ENCODE measurements around the gene RIN1. TPM values are rescaled to one million over a fixed set of nuclear protein-coding genes. Genes with fewer than 3 reads are reported as not detected.
"Not testable (repeated sequence)": the region's sequence is repeated elsewhere in the genome, so short reads cannot be mapped to it uniquely, and the experiment has no call there.

The RIN1 gene
- total RNA-seq, 1 donor from 2014 or later, result 0.93 TPM

DNA sequence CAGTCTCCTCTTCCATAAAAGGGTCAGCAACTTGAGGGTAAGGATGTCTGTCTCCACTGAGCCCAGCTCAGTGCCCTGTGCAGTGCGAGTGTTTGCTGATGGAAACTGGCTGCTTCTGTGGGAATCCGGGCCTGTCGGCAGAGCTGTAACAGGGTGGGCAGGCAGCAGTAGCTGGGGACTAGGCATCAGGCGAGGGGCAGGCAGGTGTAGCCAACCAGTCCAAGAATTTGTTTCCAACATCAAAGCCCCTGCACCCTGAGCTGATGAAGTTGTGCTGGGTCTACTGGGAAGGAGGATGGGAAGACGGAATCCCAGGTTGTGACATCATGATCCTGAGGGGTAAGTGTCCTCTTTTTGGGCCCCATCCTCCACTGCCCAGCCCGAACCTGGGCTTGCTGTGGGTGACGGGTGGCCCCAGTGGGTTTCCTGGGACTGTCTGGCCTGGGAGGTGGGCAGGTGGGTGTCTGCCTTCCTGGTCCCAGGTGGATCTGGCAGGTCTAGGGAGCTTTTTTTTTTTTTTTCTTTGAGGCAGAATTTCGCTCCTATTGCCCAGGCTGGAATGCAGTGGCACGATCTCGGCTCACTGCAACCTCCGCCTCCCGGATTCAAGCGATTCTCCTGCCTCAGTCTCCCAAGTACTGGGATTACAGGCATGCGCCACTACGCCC lies 24.3 kb upstream of the RIN1 start:
- ATAC-seq (no peak), DNase-seq (ENCODE audit: low spot score) (no peak)

DNA sequence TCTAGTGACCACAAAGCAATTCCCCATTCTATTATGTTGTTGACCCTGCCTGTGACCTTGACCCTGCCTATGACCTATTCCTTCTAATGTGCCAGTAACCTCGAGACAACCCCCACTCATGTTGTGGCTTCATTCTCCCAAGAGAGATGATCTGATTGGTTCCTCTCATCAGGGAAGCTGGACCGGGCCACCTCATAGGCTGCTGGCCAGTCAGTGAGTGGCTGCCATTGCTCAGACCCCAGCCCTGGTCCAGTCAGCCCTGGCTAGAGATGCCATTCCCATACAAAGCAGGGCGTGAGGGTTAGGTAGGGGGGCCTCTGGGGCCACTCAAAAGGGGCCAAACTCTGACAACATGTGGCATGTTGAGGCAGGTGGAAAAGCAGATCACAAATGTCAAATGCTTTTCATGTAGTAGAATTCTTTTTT lies 23.4 kb upstream of the RIN1 start:
- no peak for ATAC-seq
- no peak for DNase-seq (ENCODE audit: low spot score)

DNA sequence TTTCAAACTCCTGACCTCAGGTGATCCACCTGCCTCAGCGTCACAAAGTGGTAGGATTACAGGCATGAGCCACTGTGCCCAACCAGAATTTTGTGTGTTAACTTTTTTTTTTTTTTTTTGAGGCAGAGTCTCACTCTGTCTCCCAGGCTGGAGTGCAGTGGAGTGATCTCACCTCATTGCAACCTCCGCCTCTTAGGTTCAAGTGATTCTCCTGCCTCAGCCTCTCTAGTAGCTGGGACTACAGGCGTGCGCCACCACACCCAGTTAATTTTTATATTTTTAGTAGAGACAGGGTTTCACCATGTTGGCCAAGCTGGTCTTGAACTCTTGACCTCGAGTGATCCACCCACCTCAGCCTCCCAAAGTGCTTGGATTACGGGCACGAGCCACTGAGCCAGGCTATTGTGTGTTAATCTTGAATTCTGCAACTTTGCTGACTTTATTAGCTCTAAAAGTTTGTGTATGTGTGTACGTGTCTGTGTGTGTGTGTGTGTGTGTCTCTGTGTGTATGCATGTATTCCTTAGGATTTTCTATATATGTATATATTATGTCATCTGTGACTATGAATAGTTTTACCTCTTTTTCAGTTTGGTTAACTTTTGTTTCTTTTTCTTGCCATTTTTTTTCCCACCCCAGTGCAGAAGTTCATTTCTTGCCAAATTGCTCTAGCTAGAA lies 14.5 kb upstream of the RIN1 start:
- DNase-seq (ENCODE audit: low spot score); ATAC-seq: not testable (repeated sequence)

DNA sequence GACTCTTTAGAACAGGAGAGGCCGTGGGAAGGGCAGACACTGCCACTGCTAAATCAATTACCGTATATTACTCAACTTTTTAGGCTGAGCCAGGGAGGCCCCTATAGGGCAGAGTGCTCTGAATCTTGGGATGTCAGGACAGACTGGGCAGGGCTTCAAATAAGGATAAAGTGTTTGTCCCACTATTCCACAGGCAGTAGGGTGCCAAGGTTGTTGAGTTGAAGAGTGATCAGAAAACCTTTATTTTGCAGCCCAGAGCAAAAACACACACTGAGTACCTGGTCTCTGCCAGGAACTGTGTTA lies 12.8 kb upstream of the RIN1 start:
- DNase-seq (ENCODE audit: low spot score) (no peak), ATAC-seq (peak; percentile 31)

DNA sequence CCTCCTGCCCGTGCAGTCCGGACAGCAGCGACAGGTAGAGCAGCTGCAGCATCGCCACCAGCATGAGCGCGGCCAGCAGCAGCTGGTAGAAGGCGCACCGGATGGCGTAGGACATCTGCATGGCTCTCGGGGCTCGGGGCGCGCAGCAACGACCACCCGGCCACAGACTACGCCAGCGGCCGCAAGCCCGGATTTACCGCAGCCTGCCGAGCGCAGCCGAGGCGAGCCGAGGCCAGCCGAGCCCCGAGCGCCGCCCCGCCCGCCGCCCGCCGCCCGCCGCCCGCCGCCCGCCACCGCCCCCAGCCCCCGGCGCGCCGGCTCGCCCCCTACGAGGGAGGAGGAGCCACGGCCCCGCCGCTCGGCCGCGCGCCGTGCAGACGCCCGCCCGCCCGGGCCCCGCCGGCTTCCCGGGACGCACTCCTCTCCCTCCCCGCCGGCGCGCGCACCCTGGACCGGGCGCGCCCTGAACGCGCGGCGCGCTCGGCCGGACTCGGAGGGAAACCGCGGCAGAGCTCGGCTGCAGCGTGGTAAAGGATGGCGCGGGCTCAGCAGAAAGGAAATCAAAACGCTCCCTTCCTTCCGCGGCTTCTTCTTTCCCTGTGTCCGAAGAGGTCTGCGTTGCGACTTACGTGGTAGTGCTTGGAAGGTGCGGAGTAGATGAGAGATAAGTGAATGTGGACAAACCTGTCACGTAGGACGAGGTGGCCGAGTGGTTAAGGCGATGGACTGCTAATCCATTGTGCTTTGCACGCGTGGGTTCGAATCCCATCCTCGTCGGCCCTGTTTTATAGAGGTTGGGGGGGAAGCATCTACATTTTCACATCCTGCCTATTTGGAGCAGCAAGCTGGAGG lies 11.4 kb upstream of the RIN1 start, which contains the start of gene B4GAT1:
Gene B4GAT1 (minus strand): TSS at position 205 of the 852 bp plus-strand sequence. CDS start 84 bp downstream, at position 121.
- ATAC-seq (peak; percentile 68), DNase-seq (ENCODE audit: low spot score) (peak; percentile 81)

DNA sequence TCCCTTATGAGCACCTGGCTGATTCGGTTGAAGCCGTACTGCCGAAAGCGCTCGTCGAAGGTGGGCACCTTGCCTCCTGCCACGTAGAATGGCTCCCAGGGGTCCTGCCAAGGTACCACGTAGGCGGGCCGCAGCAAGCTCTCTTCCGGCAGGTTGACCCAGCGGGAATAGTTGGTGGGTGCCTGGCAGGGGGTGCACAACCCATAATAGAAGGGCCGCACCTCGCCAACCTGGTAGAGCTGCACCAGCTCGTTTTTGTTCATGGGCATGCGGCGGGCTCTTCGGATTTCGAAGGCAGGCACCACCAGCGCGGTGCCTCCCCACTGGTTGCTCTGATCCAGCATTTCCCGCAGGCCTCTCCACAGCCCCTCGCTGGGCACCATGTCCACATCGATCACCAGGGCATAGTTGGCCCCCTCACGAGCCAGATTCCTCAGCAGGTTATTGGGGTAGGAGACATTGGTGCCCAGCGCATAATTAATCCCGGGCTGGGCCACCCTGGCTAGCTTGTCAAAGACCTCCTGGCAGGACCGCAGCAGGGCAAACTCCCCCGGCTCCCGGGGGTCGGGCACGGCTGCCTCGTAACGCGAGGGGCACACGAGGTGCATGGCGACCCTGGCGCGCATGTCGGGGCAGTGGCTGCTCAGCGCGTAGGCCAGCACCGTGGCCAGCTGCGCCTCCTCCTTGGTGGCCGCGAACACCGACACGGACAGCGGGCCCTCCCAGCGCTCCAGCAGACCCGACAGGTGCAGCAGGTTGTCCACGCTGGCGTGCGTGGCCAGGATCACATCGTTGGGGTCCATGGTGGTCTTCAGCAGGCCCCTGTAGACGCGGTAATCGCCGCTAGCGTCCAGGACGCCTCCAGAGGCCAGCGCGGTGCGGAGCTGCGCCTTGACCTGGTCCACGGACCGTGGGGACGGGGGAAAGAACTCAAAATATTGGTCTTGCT lies 10.5 kb upstream of the RIN1 start:
- ATAC-seq (peak; percentile 7), DNase-seq (ENCODE audit: low spot score) (no peak)

DNA sequence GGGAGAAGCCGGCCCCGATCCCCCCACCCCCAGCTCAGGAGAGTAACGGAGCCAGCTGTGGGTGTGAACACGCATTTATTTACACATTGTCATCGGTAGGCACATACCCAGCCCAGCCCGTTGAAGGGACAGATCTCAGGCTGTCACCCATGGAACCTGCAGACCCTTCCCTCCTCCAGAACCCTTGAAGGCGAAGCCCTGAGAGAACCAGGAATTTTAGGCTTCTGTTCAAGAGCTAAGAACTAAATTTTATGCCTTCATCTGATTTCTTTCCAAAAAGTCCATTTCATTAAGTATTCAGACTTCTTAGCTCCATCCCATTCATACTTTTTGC lies 9.0 kb upstream of the RIN1 start:
- ATAC-seq, result no peak

DNA sequence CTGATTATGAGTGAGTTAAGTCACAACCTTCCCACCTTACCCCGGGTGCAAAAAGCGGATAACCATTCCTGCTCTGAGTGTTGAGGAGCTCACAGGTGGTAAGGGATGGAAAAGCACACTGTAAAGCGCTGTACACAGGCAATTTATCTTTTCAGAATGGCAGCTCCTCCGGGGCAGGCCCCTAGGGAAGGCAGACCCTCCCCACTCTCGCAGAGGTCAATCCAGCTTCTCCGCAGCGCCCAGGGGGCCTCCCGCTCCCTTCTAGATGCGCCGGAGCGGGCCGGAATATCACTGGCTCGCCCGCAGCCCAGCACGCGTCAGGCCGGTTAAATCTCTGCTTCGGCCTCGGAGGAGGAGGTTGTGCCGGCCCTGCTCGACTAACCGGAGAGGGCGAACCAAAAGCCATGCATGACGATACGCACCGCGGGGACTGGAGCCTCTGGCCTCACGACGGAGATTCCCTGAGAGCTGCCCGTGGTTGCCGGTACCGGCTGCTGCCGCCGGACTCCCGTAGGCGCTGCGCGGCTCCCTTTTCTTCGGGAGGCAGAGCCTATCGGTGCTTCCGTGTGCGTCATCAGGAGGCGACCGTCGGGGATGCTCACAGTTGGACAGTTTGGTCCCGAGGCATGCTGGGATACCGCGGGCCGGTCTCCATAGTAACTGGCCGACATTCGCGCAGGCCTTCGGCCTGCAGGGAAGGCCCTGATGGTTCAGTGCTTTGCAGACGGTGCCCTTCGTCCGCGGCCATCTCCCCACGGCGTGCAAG lies 8.5 kb upstream of the RIN1 start, which contains the start of gene BRMS1:
Gene BRMS1 (minus strand): TSS at position 555 of the 766 bp plus-strand sequence. CDS start 2,870 bp downstream, outside the sequence.
- peak; percentile 81 for ATAC-seq
- peak; percentile 99 for DNase-seq (ENCODE audit: low spot score)

More for the DNA sequence above, 9.0 kb upstream of the RIN1 start:
- DNase-seq (ENCODE audit: low spot score), result no peak

DNA sequence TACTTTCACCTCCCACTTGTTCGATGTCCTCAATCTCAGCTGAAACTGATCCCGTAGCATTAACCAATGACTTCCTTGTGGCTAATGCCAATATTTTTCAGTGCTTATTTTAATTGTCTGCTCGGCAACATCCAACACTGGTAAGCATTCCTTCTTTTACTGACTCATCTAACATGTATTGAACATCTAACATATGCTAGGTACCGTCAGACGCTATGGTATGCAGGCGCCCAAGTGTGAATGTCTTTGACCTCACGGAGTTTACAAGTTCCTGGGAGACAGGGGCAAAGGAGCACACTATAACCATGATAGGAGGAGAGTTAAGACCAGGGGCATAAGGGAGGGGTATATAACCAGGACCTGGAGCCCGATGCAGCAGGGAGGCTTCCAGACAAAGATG lies 6.9 kb upstream of the RIN1 start:
- DNase-seq (ENCODE audit: low spot score) (no peak), ATAC-seq (no peak)

DNA sequence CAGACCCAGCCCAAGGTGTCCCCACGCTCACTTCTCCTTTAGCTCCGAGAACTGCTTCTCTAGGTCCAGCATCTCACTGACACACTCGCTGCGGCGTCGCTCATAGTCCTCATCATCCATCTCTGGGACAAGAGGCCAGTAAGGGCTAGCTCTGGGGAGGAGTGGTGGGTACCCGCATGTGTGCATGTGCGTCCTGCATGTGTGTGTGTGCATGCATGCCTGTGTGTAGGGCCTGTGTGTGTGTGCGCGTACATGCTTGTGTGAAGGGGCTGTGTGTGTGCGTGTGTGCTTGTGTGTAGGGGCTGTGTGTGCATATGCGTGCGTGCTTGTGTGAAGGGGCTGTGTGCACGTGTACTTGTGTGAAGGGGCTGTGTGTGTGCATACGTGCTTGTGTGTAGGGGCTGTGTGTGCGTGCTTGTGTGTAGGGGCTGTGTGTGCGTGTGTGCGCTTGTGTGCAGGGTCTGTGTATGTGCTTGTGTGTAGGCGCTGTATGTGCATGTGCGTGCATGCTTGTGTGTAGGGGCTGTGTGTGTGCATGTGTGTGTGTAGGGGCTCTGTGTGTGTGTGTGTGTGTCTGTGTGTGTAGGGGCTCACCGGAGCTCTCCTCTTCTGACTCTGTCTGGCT lies 5.4 kb upstream of the RIN1 start:
- ATAC-seq, result no peak
- DNase-seq (ENCODE audit: low spot score), result no peak

DNA sequence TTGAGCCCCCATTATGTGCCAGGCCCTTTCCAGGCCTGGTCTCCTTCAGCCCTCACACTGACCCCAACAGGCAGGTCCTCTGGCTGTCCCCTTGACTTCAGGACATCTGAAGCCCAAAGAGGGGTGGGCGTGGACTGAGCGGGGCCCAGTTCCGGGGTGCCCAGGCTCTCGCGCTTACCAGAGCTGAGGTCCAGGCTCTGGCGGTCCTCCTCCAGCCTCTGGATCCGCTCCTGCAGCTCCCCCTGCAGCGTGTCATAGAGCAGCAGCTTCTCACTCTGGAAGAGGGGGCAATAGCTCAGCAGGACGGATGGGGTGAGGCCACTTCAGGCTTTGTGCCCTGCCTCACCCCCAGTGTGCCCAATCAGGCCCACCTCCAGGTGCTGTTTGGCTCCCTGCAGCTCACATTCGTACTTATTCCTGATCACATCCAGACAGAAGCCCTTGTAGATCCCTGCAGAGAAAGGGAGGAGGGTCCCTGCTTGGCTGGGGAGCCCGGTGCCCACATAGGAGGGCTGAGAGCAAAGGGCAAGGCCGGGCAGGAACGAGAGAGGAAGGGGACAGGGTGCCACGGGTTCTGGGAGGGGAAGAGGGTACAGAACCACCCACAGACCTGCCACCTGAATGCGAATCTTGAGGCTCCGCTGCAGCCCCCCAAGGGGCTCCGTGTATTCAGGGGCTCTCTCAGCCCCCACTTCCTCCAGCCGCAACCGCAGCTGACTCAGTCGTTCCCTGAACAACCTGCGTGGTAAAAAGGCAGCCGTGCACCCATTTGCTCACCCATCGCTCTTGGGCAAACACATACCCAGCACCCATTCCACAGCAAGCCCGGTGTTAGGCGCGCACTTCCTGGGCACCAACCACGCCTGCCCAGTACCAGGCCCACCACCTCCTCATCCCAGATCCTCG lies 4.6 kb upstream of the RIN1 start:
- DNase-seq (ENCODE audit: low spot score) (no peak), ATAC-seq (no peak)

DNA sequence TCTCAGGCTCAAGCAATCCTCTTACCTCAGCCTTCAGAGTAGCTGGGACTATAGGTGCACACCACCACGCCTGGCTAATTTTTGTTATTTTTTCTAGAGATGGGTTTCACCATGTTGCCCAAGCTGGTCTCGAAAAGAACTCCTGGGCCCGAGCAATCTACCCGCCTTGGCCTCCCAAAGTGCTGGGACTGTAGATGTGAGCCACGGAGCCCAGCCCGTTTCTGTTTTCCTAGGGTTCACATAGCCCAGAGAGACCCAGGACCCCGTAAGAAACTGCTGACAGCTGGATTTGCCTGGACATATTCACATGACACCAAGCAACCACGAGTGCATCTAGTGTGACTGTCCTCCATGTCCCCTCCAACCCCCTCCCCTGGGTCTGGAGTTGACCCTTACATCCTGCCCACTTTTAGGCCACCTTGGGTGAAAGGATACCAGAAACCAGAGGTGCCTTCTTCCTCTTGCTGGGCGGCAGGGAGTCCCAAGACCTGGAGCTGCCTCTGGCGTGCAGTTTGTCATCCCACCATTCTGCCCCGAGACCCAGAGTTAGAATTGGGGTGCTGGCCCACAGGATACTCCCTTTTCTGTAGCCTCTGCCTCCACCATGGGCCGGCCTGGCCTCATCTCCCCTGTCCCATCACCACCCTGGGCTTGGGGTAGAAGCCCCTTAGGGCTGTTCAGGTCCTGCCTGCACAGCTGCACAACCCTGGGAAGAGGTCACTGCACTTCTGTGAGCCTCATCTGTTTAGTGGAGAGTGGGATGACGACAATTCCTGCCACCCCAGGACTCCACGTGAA lies 3.7 kb upstream of the RIN1 start:
- DNase-seq (ENCODE audit: low spot score) (no peak), ATAC-seq (no peak)

DNA sequence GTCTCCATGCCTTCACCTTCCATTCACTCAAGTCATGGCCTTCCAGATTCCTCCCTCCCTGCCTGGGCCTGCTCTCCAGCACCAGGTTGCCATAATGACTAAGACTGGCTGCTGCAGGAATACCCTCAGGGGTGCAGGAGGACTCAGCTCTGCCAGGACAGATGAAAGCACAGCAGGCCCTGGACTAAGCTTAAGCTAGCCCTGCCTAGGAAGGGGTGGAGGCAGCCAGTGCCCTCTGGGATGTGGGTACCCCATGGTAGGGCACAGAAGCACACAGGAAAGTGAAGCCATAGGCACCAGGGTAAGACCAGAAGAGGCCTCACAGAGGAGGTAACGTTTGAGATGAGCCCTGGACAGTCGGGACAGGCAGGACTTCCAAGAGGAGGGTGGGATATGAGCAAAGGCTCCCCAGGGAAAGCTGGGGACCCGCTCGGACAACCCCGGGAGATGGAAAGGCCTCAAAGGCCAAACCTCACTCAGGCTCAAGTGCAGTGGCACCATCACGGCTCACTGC lies 3.0 kb upstream of the RIN1 start:
- no peak for ATAC-seq
- no peak for DNase-seq (ENCODE audit: low spot score)

DNA sequence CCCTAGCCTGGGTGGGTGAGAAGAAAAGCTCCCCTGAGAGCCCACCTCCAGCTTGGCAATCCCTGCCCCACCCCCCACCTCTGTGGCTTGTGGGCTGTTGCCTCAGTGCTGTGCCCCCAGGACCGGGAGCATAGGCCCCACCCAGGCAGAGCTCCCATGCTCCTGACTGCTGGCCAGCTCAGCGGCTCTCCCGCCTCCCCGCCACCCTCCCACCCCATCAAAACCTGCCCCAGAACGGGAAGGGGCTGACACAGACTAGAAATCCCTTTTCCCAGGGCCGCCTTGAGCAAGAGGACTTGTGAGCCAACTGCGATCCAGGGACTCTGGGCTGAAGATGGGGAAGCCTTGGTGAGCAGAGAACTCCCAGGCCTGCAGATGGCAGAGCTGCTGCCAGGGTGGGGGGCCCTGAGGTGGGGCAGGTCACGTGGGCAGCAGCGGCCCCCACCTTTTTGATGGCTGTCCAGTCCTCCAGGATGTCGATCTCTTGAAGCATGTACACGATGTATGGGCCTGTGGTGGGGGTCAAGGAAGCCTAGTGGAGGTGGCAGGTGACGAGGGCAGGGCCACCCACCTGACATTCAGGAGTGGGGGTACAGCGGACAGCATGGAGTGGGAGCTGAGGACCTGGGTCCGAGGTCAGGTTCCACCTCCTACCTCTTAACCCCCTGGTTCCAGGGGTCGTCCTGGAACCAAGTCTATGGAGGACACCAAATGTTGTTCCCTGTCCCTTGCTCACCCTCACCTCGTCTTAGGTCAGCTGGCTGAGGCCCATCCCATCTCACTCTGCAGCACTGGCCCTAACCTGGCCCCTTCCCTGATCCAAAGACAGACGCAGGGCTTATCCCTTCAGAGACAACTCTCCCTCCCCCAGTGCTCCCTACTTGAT lies 2.3 kb upstream of the RIN1 start:
- DNase-seq (ENCODE audit: low spot score) (no peak), ATAC-seq (no peak)

DNA sequence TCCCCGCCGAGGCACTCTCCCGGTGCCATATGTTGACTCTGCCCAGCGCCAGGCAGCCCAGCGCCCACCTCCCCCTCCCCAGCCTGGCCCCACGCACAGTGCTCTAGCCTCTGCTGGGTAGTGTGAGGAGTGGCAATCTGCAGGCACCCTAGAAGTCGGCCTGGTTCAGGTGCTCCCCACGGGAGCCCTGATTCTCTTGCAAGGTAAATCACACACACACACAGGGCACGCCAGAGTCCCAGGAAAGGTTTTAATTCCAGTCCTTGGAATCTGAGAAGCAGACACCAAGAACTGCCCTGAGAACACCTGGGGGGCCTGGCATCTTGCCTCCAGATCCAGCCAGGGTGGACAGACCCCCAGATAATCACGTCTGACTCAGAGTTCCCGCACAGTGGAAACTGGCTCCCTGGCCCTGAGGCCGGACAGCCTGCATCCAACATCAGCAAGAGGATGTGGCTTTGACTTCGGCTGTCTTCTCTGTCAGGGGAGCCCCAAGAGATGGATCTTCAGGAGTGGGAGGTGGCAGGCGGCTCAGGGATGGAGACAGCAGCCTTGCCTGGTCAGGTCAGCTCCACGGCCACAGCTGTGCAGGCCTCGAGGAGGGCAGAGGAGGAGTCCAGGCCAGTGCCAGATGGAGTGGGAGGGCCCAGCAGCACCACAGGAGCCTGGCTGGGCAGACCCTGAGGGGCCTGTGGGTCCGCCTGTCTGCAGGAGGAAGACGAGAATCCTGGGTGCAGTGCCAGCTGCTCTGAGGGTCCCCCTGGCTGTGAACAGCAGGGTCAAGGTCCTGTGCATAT lies 1.1 kb upstream of the RIN1 start:
- DNase-seq (ENCODE audit: low spot score), result no peak
- no peak for ATAC-seq

Measured in left lobe of liver (tissue), 2 donors.